ENCODE results near the gene RASGEF1C. TPM values are rescaled to one million over a fixed set of nuclear protein-coding genes. Genes with fewer than 3 reads are reported as not detected.
A peak's percentile ranks its signal among the peaks of the same experiment; 100 is the strongest.
"Not testable (repeated sequence)": the region's sequence is repeated elsewhere in the genome, so short reads cannot be mapped to it uniquely, and the experiment has no call there.

The RASGEF1C gene
- total RNA-seq, 4 donors from 2014 or later, result 0.71 to 2.5 TPM; not detected in 2

DNA sequence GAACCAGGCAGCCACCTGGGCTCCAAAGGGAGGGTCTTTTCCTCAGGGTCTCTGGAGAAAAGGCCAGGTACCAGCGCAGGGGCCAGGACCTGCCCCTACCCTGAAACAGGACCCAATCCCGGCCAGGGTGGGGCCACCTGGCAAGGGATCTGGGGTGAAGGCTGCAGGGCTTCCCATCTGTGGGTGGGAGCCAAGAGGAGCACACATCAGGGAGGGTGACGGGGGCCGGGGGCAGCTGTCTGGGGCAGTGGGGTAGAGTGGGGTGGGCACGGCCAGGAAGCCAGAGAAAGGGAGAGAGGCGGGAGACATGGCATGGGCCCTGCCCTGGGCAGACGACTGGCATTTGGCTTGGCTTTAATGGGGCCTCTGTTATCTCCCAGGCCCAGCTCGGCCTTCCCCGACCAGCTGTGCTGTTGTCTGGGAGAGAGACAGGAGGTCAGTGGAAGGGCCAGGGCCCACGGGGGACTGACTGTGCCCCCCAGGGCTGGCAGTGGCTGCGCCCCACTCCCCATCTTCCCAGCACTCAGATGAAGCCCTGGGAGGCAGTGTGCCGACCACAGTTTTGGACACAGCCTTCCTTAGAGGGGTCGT, 80.2 kb downstream of the RASGEF1C start:
- TF ChIP-seq, protein P1, sequence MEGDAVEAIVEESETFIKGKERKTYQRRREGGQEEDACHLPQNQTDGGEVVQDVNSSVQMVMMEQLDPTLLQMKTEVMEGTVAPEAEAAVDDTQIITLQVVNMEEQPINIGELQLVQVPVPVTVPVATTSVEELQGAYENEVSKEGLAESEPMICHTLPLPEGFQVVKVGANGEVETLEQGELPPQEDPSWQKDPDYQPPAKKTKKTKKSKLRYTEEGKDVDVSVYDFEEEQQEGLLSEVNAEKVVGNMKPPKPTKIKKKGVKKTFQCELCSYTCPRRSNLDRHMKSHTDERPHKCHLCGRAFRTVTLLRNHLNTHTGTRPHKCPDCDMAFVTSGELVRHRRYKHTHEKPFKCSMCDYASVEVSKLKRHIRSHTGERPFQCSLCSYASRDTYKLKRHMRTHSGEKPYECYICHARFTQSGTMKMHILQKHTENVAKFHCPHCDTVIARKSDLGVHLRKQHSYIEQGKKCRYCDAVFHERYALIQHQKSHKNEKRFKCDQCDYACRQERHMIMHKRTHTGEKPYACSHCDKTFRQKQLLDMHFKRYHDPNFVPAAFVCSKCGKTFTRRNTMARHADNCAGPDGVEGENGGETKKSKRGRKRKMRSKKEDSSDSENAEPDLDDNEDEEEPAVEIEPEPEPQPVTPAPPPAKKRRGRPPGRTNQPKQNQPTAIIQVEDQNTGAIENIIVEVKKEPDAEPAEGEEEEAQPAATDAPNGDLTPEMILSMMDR (IDR thresholded peaks at IDR 0.05), result no peak
- no peak for TF ChIP-seq POLR2A (IDR thresholded peaks at IDR 0.05)
- intact Hi-C loops (cut with DNase I; ENCODE audit: low total_unique reads), result loop anchor here (5.0 to 10.0 kb wide), 2 partner anchors 199 to 346 kb away; no protein-coding TSS in a partner anchor
- peak in 1 of 2 donors; percentile 60 for DNase-seq (ENCODE audit: low spot score in 2 of 2)
- no peak overlapping the region for H3K4me3 ChIP-seq (ENCODE audit: low read depth, poor library complexity, severe bottlenecking)
- 68 to 71% methylated on average over 13 of the region's 13 CpGs for WGBS, 2 donors

DNA sequence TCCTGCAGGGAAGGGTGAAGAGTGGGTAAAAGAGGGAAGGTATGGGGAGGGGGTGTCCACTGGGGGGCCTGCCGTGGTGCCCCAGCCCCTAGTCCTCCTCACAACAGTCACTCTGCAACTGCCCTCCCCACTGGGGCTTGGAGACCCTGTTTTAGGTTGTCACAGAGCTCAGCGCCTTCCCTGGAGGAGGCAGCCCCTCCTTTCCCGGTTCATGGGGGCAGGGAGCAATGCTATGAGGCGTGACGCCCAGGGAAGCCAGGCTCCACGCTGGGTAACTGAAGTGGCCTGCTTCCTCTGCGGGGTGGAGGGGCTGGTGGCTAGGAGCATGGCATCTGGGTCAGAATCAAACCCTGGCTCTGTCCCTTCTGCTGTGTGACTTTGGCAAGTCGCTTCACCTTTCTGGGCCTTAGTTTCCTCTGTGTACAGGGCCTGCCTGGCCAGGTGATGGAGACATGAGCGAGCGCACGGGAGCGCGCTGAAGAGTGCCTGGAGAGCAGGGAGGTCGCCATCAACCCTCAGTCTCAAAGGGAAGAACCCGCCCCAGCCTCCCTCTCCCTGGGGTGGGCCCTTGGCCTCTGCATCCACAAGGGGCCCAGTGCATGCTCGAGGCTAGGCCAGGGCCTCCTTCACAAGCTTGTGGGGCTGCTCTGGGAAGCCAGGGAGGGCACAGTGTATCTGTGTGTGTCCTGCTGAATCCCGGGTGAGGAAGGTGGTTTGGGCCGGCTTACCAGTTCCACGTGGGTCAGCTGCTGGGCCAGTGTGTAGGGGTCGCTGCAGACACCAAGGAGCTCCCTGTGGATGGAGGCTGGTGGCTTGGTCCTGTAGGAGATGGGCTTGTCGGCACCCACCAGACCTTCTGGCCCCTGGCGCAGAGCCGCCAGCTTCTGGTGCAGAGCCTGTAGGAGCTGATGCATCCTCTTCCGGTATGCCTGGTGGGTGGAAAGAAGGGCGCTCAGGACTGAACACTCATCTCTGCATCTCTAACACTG, 81.0 kb downstream of the RASGEF1C start:
- peak; percentile 4 to 75 for DNase-seq (ENCODE audit: low spot score in 2 of 2)
- WGBS, 2 donors, result 85 to 86% methylated on average over 23 to 24 of the region's 25 CpGs
- H3K4me3 ChIP-seq (ENCODE audit: low read depth, poor library complexity, severe bottlenecking), result no peak overlapping the region
- intact Hi-C loops (cut with DNase I; ENCODE audit: low total_unique reads), result loop anchor here (5.0 to 10.0 kb wide), 2 partner anchors 199 to 347 kb away; no protein-coding TSS in a partner anchor
- TF ChIP-seq POLR2A (IDR thresholded peaks at IDR 0.05), result no peak
- TF ChIP-seq, protein P1 (IDR thresholded peaks at IDR 0.05), result no peak

DNA sequence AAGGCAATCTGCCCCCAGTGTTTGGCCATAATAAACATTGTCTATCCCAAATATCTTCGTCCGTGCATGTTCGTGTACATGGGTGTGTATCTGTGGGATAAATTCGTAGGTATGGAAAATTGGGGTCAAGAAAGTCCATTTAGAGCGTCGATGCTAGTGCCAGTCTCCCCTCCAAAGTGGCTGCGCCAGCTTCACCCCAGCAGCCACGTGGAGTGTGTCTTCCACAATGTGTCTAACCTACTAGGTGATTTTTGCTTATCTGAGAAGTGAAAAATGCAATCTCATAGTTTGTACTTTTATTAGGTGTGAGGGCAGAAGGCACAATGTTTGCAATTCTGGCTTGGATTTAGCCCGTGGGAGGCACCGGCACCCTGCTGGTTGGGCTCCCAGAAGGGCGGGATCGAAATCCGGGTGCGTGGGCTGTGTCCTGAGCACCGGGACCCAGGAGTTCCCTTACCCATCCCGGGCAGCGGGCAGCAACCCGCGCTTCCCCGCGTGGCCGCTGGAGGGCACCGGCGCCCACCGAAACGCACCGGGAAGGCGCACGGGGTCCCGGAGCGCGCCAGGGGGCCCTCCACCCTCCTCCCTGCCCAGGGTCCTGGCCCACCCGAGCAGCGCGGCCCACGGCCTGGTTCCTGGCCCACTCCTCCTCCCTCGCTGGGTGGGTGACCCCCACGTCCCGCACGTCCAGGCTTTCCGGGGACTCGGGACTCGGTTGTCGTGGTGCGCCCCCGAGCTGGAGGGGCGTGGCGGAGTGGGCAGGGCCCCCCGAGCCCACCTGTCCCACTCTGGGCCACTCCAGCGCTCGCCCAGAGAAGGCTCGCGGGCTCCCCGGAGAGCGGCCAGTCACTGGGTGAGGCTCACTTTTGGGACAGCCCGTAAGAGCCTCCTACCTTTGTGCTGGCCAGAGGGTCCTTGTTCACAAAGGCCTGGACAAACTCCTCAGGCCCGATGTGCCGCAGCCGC, 82.0 kb downstream of the RASGEF1C start:
- WGBS, 2 donors, result 37 to 59% methylated on average over 32 to 47 of the region's 59 CpGs
- TF ChIP-seq, protein P1 (IDR thresholded peaks at IDR 0.05), result peak in 1 of 3 donors; percentile 36
- TF ChIP-seq POLR2A (IDR thresholded peaks at IDR 0.05), result no peak
- intact Hi-C loops (cut with DNase I; ENCODE audit: low total_unique reads), result loop anchor here (5.0 to 10.0 kb wide), 2 partner anchors 200 to 348 kb away; no protein-coding TSS in a partner anchor
- H3K4me3 ChIP-seq (ENCODE audit: low read depth, poor library complexity, severe bottlenecking), result no peak overlapping the region
- peak in 1 of 2 donors; percentile 85 for DNase-seq (ENCODE audit: low spot score in 2 of 2)

- intact Hi-C loops (cut with DNase I; ENCODE audit: low total_unique reads), result loop anchor here (5.0 to 10.0 kb wide), 2 partner anchors 201 to 349 kb away; no protein-coding TSS in a partner anchor
- DNase-seq (ENCODE audit: low spot score in 2 of 2), result peak in 1 of 2 donors; percentile 48
Observed at GRCh38 chr5:180126156-180126555, 82.9 kb downstream of the RASGEF1C start.

DNA sequence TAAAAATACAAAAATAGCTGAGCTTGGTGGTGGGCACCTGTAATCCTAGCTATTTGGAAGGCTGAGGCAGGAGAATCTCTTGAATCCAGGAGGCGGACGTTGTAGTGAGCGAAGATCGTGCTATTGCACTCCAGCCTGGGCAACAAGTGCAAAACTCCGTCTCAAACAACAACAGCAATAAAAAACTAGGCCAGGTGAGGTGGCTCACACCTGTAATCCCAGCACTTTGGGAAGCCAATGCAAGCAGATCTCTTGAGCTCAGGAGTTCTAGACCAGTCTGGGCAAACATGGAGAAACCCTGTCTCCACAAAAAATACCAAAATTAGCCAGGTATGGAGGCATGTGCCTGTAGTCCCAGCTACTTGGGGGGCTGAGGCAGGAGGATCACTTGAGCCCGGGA, 84.3 kb downstream of the RASGEF1C start:
- not testable (repeated sequence) for H3K4me3 ChIP-seq (ENCODE audit: low read depth, poor library complexity, severe bottlenecking)
- intact Hi-C loops (cut with DNase I; ENCODE audit: low total_unique reads), result loop anchor here (5.0 to 10.0 kb wide), 2 partner anchors 203 to 350 kb away; no protein-coding TSS in a partner anchor
- peak in 1 of 2 donors; percentile 63 for DNase-seq (ENCODE audit: low spot score in 2 of 2)
- 85 to 89% methylated on average over 6 of the region's 6 CpGs for WGBS, 2 donors

More at GRCh38 chr5:180126156-180126555, 82.9 kb downstream of the RASGEF1C start:
- not testable (repeated sequence) for H3K4me3 ChIP-seq (ENCODE audit: low read depth, poor library complexity, severe bottlenecking)
- 68 to 79% methylated on average over 17 of the region's 17 CpGs for WGBS, 2 donors

DNA sequence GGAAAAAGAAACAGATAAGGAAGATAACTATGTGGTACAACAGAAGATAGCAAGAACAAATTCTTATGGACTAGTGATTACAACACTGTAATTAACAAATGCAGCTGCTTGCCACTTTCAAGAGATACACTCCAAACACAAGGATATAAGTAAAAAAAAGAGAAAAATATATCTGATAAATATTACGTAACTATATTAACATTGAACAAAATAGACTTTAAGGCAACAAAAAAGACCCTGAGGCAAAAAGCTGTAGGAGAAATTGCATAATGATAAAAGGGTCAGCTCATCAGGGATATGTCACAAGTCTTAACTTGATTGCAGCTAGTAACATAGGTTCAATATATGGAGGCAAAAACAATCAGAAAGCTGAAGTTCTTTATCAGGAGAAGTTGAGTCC, 86.1 kb downstream of the RASGEF1C start:
- intact Hi-C loops (cut with DNase I; ENCODE audit: low total_unique reads), result loop anchor here (10.0 kb wide), 1 partner anchor 352 kb away; no protein-coding TSS in a partner anchor
- no peak for DNase-seq (ENCODE audit: low spot score in 2 of 2)
- no peak overlapping the region for H3K4me3 ChIP-seq (ENCODE audit: low read depth, poor library complexity, severe bottlenecking)
- no peak for TF ChIP-seq POLR2A (IDR thresholded peaks at IDR 0.05)
- TF ChIP-seq, protein P1 (IDR thresholded peaks at IDR 0.05), result no peak
- WGBS, 2 donors, result 82 to 86% methylated on average over 1 of the region's 1 CpG

All from lower leg skin (tissue), 4 donors.